GM19035 (cell line): ENCODE data around the gene DNTT.

Experiments used
- ATAC-seq: cut with Tn5 transposase; IDR thresholded peaks from one replicate; pipeline ENCODE4 v1.9.1; 2021; ENCODE audit not compliant: unreplicated experiment

The DNTT gene

DNA sequence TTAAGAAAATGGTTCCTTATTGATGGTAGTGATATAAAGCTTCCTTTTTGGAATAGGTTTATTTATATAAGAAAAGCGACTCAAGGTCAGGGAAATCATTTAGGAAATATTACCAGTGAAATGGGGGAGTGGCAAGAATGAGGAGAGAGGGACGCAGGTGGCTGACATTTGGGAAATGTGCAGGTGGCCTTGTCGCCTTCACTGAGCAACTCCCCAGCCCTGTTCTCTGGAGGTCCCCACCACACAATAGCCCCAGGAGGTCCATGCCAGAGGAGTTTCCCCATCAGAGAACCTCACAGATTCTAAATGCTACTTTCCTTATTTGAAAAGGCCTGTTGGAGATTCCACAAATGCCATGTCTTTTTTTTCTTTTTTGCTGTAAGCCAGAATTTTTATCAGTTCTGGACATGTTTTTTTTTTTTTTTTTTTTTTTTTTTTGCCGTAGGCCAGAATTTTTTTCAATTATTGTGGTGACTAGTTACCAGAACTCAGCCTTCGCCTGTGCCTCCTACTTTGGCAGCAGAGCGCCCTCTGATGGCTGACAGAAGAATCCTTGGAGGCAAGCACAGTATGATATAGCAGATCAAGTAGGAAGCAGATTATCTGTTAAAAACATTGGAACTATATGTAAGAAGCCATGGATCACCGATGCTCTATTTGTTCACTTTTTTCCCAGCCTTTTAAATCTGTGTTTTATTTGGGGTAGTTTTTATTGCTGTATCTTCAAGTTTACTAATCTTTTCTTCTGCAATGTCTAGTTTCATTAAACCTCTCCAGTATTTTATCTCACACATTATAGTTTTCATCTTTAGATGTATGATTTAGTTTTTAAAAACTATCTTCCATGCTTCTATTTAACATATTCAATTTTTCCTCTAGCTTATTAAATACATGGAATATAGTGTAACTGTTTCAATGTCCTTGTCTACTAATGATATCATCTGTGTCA is 36.0 kb downstream of the DNTT start:
- ATAC-seq, result no peak

DNA sequence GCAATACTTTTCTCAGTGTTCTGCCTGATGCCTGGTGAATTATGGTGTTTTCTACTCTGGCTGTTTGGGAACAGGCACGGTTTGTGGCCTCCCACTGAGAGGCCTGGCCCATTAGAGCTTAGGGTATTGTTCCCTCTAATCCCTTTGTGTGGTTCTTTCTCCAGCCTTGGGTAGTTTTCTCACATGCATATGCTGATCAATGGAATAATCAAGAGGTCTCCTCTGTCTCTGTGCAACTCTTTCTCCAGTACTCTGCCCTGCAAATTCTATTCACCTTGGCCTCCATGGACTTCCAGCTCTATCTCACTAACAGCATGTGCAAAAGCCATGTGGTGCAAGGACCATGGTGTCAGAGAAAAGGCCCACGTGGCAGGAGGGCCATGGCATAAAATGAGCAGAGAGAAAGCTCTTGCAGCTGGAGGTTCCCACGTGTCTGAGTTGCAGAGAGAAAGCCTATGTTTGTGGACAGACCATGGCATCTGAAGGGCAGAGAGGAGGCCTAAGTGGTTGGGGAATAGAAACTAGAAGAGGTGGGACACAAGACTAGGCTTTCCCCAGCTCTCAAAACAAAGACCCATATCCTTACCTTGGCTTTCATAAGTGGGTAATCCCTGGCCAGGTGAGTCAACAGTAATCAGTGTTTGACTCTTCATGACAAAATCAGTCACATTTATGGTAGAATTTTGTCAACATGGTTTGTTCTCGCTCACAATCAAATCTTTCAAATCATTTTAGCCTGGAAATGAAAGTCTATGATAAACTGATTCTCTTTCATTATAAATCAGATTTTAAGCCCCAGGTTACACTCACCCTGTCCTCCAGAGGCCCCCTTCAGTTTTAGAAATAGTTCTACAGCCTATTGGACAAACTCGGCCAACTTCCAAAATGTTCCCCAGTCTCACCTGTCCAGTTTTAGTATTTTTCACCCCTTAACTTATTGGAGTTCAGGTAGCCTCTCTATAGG is 37.3 kb downstream of the DNTT start:
- no peak for ATAC-seq

DNA sequence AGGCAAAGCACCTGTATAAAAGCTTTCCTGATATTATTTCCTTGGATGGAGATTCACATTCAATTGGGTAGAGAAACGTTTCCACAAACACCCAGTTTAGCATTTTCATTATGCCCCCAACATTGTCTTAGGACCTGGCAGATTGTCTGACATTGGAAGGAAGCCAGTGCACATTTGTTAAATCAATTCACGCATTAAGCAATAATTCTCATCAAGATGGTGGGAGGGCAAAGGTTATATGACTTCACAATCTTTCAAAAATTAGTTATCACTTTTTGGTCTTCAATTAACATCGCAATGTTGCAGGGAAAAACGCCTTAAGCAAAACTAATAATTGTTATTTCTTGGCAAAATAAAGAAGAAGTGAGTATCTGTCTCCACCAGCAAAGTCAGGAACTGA is 38.2 kb downstream of the DNTT start:
- no peak for ATAC-seq

DNA sequence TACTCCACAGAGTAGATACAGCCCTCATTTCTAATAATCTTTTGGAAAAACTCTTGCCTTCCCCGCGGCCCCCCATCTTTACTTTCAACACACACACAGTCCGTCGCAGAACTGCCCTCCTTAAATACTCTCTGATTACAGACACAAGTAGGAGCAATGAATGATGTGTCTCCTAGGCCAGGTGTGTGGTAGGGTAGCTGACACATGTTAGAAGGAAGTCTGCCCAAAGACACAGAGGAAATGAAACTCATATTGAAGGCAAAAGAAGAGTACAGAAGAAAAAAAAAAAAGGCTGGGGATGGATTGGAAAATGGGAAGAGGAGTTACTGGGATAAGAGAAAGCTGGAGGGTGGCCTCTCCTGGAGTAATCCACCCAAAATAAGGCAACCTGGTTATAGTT is 39.9 kb downstream of the DNTT start:
- ATAC-seq, result no peak

DNA sequence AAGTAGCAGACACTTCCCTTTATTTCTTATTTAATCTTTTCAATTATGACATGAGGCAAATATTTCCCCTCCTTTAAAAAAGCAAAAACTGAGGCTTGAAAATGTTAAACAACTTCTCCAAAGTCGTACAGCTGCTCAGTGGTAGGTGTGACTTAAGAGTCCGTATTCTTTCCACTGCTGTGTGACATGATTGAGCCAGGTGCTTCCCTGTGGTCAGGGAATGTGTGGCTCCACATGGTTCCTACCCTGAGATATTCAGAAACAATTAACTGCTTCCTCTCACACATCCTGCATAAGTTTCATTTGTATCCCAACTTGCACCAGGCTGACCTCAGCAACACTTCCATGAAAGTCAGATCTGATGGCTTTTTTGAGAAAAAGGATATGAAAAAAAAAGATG is 41.0 kb downstream of the DNTT start:
- ATAC-seq, result no peak

DNA sequence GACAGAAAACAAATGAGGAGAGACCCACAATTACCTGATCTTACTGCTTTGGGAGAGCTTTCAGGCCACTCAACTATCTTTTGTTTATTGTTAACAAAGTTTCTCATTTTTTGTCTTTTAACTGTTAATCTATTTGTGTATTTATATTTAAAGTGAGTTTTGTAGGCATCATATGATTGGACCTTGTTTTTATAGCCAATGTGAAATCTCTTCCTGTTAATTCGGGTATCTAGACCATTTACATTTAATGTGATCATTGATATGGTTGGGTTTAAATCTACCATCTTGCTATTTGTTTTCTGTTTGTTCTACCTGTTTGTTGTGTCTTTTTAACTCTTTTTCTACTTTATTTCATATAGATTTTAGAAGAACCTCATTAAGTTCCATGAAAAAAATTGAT is 42.1 kb downstream of the DNTT start:
- no peak for ATAC-seq

DNA sequence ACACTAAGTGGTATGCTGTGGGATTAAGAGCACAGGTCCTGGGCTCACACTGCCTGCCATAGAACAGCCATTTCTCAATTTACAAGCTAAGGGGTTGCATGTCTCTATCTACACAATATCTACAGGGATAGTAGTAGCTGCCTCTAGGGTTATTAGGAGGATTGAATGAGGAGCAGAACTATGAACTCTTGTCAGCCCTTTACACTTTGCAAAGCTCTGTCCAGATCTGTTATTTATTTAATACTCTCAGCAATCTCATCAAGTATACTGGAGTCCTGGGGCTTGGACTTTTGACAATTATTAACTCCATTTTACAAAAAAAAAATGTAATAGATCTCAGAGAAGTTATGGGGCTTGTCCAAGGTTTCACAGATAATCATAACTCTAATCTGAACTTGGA is 47.8 kb downstream of the DNTT start:
- ATAC-seq, result no peak

DNA sequence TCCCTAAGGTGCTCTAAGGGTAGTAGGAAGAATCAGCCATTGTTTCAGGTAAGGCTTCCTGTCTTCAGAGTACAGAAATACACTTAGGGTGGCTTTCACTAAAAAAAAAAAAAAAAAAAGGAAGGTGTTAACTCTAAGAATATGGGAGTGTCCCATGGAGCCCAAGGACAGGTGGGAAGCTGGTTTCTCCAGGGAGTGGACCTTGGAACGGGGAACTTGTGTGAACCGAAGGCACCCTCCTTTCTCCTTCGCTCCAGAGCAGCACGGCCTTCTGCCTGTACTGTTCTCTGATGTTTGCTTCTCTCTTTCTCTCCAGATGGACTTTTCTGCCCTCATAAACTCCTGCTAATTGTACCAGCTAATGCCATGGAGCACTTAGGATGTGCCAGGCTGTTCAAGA is 48.3 kb downstream of the DNTT start:
- no peak for ATAC-seq

DNA sequence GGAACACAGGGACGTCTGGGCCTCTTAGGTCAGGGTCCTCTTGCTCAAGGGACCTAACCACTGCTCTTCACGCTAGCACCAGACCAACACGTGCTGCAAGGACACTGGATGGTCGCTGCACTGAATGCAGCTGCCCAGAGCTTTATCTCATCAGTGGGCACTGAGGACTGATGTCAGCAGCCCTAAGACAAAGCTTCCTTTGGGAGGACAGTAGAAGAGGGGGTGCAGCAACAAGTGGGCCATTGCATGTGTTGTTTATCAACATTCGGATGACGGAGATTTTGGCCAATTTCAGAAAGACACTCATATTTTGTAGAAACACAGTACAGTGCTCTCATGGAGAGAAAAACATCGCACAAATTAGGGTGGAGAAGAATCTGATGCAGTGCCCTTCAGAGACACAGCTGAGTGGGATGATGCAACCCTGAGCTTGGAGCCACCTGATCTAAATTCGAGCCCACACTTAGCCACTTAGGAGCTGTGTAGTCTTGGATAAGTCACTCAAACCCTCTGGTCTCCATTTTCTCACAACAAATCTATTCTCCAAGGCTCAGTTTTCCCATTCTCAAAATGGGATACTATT is 52.9 kb downstream of the DNTT start:
- ATAC-seq, result no peak

DNA sequence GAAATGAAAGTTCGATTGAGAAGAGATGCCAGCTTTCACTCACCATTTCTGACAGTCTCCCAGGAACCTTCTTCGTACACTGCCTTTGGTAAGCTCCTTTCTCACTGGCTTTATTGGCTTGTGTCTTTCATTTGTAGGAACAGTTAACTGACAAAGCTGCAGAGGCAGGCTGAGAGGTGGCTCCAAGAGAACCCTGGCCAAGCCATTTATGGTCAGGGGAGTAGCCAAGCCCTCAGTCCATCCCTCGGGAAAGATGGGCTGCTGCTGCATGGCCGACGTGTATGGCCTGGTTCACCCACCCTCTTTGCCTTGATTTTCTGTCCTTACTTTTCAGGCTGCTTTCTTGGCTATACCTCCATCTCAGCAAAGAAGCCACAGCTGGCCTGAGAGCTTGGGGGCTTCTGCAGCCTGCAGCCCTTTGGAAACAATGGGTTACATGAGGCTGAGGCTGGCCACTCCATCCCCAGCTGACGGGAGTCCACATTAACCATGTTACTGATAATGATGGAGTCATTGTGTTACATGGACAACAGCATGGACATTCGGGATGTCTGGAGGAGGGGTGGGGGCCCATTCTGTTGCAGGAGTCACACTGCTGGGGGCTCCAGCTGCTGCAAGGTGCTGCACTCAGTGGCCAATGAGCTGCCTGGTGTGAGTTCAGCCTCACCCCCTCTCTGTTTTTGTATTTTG is 54.8 kb downstream of the DNTT start, which contains the start of gene OPALIN:
Gene OPALIN (minus strand): TSS at position 152 of the 690 bp plus-strand sequence. CDS start 106 bp downstream, at position 46.
- ATAC-seq, result no peak

DNA sequence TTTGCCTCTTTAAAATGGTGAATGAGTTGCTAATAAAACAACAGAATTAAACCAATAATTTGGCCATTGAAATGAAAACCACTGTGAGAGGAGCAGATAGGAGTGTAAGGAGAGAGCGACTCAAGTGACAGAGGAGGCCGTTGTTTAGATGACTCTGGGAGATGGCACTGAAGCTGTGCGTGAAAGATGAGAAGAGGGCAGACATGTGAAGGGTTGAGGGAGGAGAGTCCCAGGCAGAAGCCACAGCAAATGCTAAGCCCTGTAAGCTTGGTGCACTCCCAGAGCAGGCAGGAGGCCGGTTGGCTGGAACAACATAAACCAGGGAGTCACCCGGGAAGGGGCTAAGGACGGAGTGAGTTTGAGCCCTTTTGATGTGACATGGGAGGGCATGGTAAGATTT is 55.4 kb downstream of the DNTT start:
- no peak for ATAC-seq

DNA sequence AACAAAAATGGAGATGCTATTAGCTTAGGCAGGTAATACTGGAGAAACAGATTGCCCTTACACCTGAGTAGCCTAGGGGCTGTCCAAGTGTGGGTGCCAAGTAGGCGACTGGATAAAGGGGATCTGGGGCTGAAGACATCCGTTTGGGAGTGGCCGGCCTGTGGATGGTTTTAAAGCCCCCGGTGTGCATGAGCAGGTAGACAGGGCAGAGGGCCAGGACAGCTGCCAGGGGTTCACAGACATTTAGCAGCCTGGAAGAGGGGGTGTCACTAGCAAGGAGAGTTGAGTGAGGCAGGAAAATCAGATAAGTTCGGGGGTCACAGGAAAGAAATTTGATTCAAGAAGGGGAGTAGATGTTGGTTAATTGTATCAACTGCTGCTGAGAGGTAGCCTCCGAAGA is 56.1 kb downstream of the DNTT start:
- ATAC-seq, result no peak

DNA sequence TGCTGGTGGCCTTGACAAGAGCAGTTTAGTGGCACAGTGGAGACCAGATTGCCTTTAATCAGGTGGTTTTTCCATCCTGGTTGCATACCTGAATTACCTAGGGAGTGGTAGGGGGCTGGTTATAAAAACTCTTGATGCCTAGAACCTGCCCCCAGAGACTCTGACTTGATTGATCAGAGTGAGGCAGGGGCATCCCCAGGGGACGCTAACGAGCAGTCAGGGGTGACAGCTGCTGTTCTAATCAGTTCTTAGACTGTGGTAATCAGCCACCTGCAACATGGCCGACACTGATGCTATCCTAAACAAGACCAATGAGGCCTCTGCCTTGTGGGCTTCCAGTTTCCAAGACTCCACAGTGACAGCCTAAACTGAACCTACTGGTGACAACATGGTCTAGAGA is 56.5 kb downstream of the DNTT start:
- no peak for ATAC-seq

DNA sequence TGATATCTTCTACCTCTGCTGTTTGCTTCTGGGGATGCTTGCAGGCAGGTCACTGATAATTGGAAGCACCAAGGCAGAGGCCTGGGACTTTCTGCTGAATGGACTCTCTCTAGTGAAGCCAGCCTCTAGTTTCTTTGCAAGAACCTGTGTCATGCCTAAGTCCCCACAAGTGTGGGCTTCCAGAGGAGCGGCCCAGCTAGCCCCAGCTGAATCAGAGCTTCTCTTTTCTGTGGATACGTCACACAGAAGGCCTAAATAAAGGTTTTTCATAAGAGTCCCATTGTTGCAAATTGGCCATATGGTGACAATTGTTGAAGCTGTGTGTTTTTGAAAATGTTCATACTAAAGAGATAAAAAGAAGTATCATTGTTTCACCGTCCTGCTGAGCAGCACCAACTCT is 61.3 kb downstream of the DNTT start:
- no peak for ATAC-seq

DNA sequence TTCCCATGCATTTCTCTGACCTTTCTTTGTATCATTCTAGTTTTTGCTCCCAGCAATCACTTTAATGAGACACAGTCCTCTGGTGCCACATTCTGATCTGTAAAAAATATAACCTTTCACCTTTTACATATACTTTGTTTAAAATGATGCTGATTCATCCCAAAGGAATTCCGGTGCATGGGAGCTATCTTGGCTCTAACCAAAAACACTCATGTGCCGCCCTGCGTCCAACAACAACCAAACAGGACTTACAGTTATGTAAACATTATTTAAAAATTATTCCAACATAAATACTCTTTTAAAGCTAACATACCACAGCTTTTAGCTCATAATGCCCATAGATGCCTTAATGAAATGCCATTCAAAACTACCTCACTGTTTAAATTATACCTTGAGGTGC is 62.3 kb downstream of the DNTT start:
- no peak for ATAC-seq

DNA sequence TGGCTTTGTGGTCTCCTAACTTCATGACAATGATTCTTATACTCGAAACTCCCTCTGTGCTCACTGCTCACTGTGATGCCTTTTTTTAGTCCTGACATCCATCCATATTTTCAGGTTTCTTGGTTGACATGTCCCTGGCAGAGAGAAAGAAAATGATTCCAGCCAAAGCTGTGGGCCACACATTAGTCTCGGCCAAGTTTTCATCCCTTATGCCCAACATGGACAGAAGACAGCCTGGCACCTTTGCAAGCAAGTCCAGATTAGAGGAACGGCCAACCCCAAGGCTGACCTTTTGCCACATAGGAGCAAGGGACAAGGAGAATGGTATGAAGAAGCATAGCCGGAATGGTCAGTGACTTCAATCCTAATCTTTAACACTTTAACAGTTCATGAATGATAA is 63.2 kb downstream of the DNTT start:
- no peak for ATAC-seq

DNA sequence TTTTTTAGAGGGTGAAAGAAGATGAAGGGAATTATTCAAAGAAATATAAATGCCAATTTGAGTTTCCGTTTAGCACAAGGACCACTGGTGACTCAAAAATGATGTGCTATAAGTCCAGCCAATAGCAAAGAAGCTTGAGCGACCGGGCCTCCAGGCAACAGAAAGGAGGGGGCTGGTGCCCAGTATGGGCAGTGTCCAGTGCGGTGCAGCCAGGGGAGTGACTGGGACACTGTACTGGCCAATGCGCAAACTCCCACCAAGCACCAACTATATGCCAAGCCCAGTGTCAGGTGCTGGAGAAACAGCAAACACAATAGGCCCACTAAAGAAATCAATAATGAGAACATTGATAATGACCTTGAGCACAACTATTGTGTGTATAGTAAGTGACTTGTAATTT is 64.7 kb downstream of the DNTT start:
- no peak for ATAC-seq

DNA sequence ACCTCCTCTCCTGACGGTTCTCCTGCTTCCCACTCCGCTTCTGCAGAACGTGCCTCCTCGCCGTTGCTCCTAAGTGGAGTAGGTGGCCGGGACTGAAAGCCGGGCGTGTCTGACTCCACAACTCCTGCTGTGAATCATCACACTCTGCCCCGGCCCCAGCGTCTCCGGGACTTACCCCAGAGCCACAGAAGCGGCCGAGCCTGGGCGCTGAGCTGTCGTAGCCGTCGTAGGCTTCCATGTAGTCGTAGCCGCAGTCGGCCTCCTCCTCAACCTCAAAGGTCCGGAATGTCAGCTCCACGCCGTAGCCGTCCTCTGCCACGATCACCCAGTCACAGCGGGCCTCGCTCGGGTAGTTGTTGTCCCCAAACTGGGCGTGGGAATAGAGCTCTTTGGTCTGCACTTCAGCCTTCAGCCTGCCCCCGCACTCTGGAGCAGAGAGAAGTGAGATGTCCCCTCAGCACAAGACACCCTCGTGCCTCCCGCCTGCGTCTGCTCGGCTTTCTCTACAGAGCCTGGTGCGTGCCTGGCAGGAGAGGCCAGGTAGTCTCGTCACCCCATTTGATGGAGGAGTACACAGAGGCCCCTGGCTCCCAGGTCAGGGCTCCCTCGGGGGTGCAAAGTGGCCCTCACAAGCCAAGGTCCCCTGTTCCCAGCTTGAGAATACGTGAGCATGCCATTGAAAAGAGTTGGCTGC is 65.8 kb downstream of the DNTT start:
- ATAC-seq, result no peak

DNA sequence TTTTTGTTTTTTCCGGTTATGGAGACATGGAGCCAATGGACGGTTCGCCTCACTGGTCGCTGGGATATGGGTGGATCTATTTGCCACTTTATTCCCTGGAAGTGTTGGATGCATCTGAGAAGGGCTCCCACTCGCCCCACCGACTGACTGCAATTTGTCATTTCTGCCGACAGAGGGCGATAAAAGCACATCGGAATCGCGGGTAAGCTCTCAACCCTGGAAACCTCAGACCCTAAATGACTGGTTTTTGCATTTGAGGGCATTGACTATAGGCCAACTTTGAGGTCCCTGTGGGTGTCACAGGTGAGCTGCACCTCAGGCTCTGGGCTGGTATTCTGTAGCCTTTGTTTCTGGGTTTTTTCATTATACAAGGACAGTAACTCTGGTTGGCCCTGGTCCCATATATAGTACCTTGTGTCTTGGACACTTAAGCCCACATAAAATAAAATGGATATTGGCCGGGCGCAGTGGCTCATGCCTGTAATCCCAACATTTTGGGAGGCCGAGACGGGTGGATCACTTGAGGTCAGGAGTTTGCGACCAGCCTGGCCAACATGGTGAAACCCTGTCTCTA is 66.4 kb downstream of the DNTT start:
- ATAC-seq, result no peak

DNA sequence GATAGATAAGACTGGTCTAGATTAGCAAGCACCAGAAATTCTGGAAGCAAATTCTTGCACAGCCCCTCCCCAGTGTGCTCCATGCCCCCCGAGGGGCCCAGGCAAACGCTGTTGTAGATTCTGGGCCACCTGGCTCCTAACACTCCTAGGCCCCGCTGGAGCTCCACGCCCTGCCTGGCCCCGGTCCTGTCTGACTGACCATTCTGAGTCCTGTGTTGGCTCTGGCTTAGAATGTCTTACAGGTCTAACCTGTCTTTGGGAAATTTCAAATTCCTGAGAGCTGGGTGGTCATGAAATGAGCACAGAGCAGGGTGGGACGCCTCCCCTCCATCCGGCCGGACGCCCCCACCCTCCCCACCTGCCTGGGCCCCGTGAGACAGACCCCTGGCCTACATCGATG is 67.1 kb downstream of the DNTT start:
- ATAC-seq, result no peak
